GM13977 (cell line): ENCODE data around the gene SH2D2A.
"Not testable (repeated sequence)": the region's sequence is repeated elsewhere in the genome, so short reads cannot be mapped to it uniquely, and the experiment has no call there.

ENCODE experiments used
- DNase-seq: peaks from one replicate; pipeline ENCODE4 v3.0.0; 2012; ENCODE audit warnings: low spot score
- in situ Hi-C: fragments of 300-500 bp; cut with MboI; formaldehyde crosslinking; loops from one replicate; pipeline ENCODE4 v1.12.0; 2022; ENCODE audit warnings: low sequenced_read_pairs, low pct_unique_long_range_greater_than_20kb, mixed read lengths, inconsistent platforms; ENCODE audit not compliant: unreplicated experiment
- TF ChIP-seq, protein P1 (sequence below): IDR thresholded peaks from 2 replicates; pipeline ENCODE4 v1.5.1; 2012; ENCODE audit warnings: mild to moderate bottlenecking, control low read depth; ENCODE audit not compliant: insufficient read depth; ENCODE audit errors: extremely low read depth, missing control alignments

The SH2D2A gene

DNA sequence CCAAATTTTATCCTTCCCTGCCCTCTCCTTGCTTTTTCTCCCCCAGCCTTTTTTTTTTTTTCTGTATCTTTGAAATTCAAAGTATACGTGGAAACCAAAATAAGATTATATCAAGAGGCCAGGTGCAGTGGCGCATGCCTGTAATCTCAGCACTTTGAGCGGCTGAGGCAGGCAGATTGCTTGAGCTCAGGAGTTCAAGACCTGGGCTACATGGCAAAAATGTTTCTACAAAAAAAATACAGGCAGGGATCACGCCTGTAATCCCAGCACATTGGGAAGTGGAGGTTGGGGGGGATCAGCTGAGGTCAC lies 55.9 kb downstream of the SH2D2A start:
- no peak for DNase-seq
- in situ Hi-C loops, result no loop called here
- TF ChIP-seq, protein P1, sequence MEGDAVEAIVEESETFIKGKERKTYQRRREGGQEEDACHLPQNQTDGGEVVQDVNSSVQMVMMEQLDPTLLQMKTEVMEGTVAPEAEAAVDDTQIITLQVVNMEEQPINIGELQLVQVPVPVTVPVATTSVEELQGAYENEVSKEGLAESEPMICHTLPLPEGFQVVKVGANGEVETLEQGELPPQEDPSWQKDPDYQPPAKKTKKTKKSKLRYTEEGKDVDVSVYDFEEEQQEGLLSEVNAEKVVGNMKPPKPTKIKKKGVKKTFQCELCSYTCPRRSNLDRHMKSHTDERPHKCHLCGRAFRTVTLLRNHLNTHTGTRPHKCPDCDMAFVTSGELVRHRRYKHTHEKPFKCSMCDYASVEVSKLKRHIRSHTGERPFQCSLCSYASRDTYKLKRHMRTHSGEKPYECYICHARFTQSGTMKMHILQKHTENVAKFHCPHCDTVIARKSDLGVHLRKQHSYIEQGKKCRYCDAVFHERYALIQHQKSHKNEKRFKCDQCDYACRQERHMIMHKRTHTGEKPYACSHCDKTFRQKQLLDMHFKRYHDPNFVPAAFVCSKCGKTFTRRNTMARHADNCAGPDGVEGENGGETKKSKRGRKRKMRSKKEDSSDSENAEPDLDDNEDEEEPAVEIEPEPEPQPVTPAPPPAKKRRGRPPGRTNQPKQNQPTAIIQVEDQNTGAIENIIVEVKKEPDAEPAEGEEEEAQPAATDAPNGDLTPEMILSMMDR, result no peak

DNA sequence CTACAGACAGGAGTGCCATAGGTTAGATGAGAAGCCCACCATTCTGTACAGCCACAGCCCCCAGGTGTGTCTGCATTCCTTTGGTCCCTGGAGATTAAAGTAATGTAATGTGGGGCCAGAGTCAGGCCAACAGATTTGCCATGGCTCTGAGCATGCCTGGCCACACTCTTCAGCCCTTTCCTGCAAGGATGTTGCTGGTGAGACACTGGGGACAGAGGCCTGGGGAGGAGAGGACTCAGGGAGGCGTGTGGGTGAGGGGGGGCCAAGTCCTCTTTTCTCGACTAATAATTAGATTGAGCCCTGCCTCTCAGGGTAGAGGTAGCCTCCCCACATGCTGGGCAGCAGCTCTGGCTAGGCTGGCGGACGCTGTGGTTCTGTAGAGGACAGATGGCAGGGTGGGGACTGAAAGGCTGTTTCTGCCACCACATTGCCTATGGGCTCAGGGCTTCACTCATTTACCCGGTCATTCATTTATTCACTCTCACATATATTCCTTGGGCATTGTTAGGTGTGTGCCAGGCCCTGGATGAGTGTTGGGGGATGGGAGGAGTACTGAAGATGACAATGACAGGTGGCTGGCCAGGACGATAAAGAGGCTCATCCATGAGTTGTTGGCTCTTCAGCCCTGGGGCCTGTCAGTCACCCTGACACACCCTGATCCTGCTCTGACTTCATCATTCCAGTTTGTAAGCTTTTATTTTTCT lies 56.4 kb downstream of the SH2D2A start:
- DNase-seq, result no peak
- TF ChIP-seq, protein P1, result no peak
- in situ Hi-C loops, result no loop called here

DNA sequence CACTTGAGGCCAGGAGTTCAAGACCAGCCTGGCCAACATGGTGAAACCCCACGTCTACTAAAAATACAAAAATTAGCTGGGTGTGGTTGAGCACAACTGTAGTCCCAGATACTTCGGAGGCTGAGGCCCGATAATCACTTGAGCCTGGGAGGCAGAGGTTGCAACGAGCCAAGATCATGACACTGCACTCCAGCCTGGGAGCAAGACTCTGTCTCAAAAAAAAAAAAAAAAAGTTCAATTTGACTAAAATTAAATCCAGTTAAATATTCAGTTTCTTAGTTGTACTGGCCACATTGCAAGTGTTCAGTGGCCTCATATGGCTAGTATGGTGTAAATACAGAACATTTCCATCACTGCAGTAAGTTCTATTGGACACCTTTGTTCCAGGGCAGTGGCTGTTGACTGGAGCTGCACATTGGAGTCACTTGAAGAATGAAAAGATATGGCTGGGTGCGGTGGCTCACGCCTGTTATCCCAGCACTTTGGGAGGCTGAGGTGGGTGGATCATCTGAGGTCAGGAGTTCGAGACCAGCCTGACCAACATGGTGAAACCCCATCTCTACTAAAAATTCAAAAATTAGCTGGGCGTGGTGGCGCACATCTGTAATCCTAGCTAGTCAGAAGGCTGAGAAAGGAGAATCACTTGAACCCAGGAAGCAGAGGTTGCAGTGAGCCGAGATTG lies 58.9 kb downstream of the SH2D2A start:
- in situ Hi-C loops, DNase-seq: not testable (repeated sequence)

DNA sequence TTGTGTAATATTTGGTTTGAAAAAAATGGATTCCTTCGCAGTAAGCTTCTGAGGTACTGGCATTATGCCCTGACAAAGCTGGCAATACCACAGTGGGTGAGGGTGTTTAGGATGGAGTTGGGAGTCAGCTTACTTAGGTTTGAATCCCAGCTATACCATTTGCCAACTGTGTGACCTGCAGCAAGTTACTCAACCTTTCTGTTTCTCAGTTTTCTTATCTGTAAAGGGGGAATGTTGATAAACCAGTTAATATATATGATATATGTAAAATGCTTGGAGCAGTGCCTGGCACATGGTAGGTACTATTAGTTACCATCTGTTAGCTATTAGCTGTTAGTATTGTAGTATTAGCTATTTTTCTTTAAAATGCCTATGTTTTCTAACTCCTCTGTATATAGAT lies 60.3 kb downstream of the SH2D2A start:
- no peak for DNase-seq
- TF ChIP-seq, protein P1, result no peak
- in situ Hi-C loops, result no loop called here
